Cardiac atrium fibroblast (primary cell): ENCODE measurements around the gene TRIM40. TPM values are rescaled to one million over a fixed set of nuclear protein-coding genes. Genes with fewer than 3 reads are reported as not detected.

Experiments
- total RNA-seq: library from RNA; depleted of rRNA; stranded (reverse); fragments of >200 nt; gene quantifications from 2 replicates; pipeline ENCODE4 v1.2.3, GENCODE V29; 2015

TRIM40 gene
- total RNA-seq: not detected in 2 replicates

GRCh38 chr6:30135757-30136156 is at the start of gene TRIM40:
Gene TRIM40 (plus strand): TSS chr6:30136140. CDS start chr6:30137037, 897 bp downstream.

GRCh38 chr6:30113003-30113759 is 22.8 kb upstream of the TRIM40 start, which contains the start of gene TRIM31:
Gene TRIM31 (minus strand): TSS chr6:30113090. CDS start chr6:30112805, 285 bp downstream.

GRCh38 chr6:30160785-30161531 is 25.0 kb downstream of the TRIM40 start, which contains the start of gene TRIM10:
Gene TRIM10 (minus strand): TSS chr6:30161211. CDS start chr6:30160858, 353 bp downstream.

GRCh38 chr6:30163090-30163917 is 27.4 kb downstream of the TRIM40 start, which contains the start of gene TRIM15:
Gene TRIM15 (plus strand): TSS chr6:30163546. CDS start chr6:30163685, 139 bp downstream.

Other genes starting within 250 kb of the TRIM40 start
- 528 and 669 TPM in 2 replicates for gene HLA-A, start 193.6 kb upstream of the TRIM40 start, total RNA-seq
- 10.7 and 15.7 TPM in 2 replicates for gene POLR1H, start 74.9 kb upstream of the TRIM40 start, total RNA-seq
- 34.3 and 35.5 TPM in 2 replicates for gene PPP1R11, start 68.9 kb upstream of the TRIM40 start, total RNA-seq
- gene RNF39, start 60.4 kb upstream of the TRIM40 start, total RNA-seq: not detected in 2 replicates
- gene TRIM31, start 23.1 kb upstream of the TRIM40 start, total RNA-seq: not detected in 2 replicates
- not detected in 2 replicates for gene TRIM10, start 25.1 kb downstream of the TRIM40 start, total RNA-seq
- gene TRIM15, start 27.4 kb downstream of the TRIM40 start, total RNA-seq: not detected in 2 replicates
- 25.8 and 34.8 TPM in 2 replicates for gene TRIM26, start 77.3 kb downstream of the TRIM40 start, total RNA-seq
- 6.2 and 7.2 TPM in 2 replicates for gene TRIM39, start 190.8 kb downstream of the TRIM40 start, total RNA-seq
- gene RPP21, start 209.0 kb downstream of the TRIM40 start, total RNA-seq: 23.7 and 34.8 TPM in 2 replicates